GM12801 (cell line): Measurements from ENCODE around the gene LEPROT.

ENCODE experiments used
- TF ChIP-seq, protein P1 (sequence below): IDR thresholded peaks from one replicate; pipeline ENCODE4 v1.5.1; 2011; ENCODE audit warnings: control low read depth; ENCODE audit not compliant: insufficient read length; ENCODE audit errors: extremely low read depth

Gene LEPROT

DNA sequence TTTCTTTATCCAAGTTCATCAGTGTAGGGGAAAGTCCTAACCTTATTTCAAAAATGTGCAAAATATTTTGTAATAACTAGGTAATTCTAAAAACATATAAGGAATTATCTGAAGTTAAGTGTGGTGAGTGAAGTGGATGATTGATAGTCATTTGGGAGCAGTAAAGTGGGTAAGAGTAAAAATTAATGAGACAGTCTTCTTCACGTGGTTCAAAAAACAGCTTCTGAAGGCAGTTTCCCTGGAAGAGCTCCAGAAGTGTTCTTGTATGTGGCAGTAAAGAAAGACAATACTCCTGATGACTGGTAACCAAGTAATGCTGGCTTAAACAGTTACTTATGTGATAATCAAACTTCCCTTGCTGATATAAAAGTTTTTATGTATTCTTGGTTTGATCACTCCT, 50.3 kb downstream of the LEPROT start:
- TF ChIP-seq, protein P1, sequence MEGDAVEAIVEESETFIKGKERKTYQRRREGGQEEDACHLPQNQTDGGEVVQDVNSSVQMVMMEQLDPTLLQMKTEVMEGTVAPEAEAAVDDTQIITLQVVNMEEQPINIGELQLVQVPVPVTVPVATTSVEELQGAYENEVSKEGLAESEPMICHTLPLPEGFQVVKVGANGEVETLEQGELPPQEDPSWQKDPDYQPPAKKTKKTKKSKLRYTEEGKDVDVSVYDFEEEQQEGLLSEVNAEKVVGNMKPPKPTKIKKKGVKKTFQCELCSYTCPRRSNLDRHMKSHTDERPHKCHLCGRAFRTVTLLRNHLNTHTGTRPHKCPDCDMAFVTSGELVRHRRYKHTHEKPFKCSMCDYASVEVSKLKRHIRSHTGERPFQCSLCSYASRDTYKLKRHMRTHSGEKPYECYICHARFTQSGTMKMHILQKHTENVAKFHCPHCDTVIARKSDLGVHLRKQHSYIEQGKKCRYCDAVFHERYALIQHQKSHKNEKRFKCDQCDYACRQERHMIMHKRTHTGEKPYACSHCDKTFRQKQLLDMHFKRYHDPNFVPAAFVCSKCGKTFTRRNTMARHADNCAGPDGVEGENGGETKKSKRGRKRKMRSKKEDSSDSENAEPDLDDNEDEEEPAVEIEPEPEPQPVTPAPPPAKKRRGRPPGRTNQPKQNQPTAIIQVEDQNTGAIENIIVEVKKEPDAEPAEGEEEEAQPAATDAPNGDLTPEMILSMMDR, result no peak

DNA sequence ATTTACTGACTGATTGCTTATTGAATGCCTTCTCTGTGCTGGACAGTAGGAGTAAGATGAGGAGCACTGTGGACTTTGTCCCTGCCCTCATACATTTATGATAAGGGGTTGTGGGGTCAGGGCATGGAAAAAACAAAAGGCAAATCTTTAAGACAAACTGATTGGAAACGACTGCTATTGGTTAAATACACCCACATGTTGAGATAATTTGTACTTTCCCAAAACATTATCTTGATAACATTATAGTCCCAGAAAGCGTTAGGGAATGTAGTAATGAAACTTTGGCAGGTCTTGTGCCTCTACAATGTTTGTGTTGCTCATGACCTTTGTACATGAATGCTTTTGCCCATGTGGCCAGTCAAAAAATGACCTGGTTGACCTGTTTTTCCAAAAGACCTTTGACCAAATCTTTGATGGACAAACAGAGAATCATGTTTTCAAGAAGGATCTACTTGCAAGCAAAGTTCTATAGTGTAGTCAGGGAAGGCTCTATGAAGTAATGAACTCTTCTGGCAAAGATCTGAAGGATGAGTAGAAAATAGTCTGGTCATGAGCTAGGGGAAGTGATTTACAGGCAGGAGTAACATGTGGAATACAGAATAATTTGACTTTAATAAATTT, 50.9 kb downstream of the LEPROT start:
- TF ChIP-seq, protein P1, result no peak

DNA sequence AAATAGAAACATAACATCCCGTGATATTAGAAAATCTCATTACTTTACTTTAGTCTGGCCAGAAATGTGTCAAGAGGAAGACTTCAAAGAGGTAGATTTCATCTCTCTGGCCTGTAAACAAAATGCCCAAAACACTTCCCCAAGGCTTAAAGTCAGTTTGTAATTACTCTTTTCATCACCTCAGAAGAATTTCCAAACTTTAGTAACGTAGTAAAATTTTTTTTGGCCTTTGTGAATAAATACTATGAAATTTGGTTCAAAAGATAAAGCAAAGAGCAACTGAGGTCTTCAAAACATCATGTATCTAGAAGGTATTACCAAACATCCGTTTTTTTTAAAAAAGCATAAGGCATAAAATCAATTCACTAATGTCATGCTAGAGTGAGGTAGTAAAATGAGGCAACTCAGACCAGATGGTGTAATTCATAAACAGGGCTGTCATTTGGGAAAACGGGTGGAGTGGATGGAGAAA, 51.4 kb downstream of the LEPROT start:
- TF ChIP-seq, protein P1, result no peak

DNA sequence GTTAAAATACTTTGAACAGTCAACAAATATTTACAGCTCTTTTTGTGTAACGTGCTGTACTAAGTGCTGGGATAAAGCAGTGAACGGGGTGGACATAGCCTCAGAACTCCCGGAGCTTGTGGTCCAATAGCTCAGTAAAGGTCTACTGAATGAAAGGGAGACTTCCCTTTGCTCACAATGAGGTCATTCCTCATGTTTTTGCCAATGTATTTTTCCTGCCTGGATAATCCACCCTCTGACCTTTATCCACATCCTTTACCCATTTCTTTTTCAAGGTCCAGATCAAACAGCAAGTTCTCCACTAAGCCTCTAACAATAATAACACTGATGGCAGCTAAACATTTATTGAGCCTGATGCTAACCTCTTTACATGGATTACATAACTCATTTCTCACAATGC, 55.9 kb downstream of the LEPROT start:
- TF ChIP-seq, protein P1, result no peak

DNA sequence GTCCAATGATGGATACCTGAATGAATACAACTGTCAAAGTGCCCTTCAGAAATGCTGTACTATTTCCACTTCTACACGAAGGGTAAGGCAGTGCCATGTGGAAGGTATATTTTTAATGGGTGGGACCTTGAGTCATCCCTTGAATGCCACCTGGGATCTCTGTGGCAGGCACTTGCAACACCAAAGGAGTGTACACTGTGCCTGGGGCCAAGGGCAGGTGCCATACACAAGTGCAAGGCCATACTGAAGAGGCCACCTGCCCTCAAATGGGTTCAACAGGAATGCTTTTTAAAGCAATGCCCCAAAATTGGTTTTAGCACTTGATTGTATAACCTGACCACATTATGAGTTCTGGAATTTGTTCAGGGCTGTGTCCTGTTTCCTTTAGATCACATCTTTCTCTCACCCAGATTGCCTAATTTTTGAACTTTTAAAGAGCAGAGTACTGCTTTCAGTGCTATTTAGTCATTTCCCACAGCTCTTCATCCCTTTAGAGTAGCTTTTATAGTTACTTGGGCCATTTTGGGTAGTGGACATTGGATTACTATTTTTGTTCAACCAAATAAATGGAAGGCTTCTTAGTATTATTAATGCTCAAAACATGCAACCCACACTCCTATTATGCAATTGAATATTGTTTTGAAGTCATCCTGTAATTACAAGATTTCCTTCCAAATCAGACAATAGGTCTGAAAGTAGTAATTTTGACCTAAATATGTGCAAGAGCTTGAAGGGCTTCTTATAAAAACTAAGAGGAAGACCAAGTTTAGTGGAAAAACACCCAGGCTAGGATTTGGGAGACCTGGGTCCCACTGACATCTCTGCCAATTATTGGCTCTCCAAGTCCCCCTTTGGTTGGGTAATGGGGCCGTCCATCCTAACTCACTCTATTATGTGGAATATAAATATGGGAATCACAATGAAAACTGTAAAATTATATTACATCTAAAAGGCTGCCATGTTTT, 57.2 kb downstream of the LEPROT start:
- TF ChIP-seq, protein P1, result no peak

DNA sequence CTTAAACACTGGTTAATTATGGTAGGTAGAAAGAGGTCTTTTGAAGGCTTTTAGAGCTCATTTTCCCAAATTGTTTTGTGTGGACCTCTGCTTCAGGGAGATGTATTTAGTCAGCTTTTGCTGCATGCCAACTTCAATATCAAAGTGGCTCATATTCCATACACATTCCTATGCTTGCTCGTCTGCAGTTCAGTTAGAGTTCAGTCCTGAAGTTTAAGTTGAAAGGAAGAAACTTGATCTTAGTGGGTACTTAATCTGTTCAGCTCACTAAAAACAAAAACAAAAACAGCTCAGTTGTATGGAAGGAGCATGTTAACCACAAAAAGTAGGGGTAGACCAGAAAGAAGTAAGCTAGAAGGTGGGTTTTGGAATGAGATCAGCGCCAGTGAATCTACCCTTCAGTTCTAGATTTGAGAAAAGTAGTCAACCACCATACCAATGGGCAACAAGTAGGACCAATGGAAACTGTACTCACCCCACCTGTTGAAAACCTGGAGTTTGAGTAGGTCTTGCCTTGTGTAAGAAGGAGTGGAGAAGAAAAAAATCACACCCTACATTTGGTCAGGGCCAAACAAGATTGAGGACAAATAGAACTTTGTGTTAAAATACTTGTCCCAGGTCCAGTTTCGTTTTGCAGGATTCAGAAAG, 58.0 kb downstream of the LEPROT start:
- TF ChIP-seq, protein P1, result no peak
